K562 (cell line): ENCODE measurements around the gene PPP1R37. TPM values are rescaled to one million over a fixed set of nuclear protein-coding genes. Genes with fewer than 3 reads are reported as not detected.
A peak's percentile ranks its signal among the peaks of the same experiment; 100 is the strongest.

Source experiments
- CBFA2T3 ChIP-seq: fragments of 450-650 bp; IDR thresholded peaks from 2 replicates; pipeline ENCODE4 v1.6.1; 2017
- HDAC1 ChIP-seq, 2 experiments: fragments of 450-650 bp; IDR thresholded peaks; 2 replicates each; pipeline ENCODE4 v1.6.1; 2016 to 2017; ENCODE audit warnings: inconsistent platforms in 1 of 2, mild to moderate bottlenecking in 1 of 2, moderate library complexity in 1 of 2
- POLR2B ChIP-seq: fragments of 450-650 bp; IDR thresholded peaks from 2 replicates; pipeline ENCODE4 v1.6.1; 2018; ENCODE audit warnings: low read depth; ENCODE audit not compliant: partially characterized antibody
- TSC22D4 ChIP-seq: fragments of 450-650 bp; IDR thresholded peaks from 2 replicates; pipeline ENCODE4 v1.6.1; 2016; ENCODE audit warnings: missing genetic modification characterization, missing biosample characterization, control low read depth
- polyA plus RNA-seq, 8 experiments: library from polyadenylated mRNA; depleted of rRNA in 4 of 8; stranded (reverse) in 5 of 8; unstranded in 3 of 8; fragments of >200 nt; fragmentation: Nextera tagmentation in 2 of 8; fragmentation: Illumina TruSeq in 1 of 8; extraction: Ambion mirVana in 2 of 8; extraction: Trizol in 1 of 8; gene quantifications; 2 replicates each; pipeline versions ENCODE4 v1.2.1 to v1.2.3, GENCODE V29; 2011 to 2014; ENCODE audit warnings: inconsistent platforms in 1 of 8, missing spikeins in 1 of 8
- total RNA-seq, 7 experiments: library from RNA; depleted of rRNA in 6 of 7; stranded (reverse); fragments of >200 nt in 6 of 7; fragmentation: Illumina TruSeq in 2 of 7; extraction: Trizol in 2 of 7; gene quantifications; 2 replicates each; pipeline versions ENCODE4 v1.2.1 to v1.2.3, GENCODE V29; 2011 to 2021; ENCODE audit warnings: low replicate concordance in 1 of 7
- TF ChIP-seq, protein P1 (sequence below): fragments of 450-650 bp; IDR thresholded peaks from 2 replicates; pipeline ENCODE4 v1.6.1; 2016; ENCODE audit warnings: antibody characterized with exemption
- TF ChIP-seq, protein P2 (sequence below): fragments of 450-650 bp; formaldehyde crosslinking; IDR thresholded peaks from 2 replicates; pipeline ENCODE4 v1.4.0; 2022; ENCODE audit warnings: missing genetic modification characterization
- TF ChIP-seq, protein P3 (sequence below): sonication (generic); formaldehyde crosslinking; IDR thresholded peaks from 2 replicates; pipeline ENCODE4 v1.8.1; 2023; ENCODE audit warnings: mild to moderate bottlenecking, missing genetic modification reagents

PPP1R37 gene
- total and polyA plus RNA-seq, 9 of the 15 experiments (the other 6 are each of a cell fraction or from before 2014, with no cell fraction given): 0.04 to 20.3 (median 7.3) TPM

DNA sequence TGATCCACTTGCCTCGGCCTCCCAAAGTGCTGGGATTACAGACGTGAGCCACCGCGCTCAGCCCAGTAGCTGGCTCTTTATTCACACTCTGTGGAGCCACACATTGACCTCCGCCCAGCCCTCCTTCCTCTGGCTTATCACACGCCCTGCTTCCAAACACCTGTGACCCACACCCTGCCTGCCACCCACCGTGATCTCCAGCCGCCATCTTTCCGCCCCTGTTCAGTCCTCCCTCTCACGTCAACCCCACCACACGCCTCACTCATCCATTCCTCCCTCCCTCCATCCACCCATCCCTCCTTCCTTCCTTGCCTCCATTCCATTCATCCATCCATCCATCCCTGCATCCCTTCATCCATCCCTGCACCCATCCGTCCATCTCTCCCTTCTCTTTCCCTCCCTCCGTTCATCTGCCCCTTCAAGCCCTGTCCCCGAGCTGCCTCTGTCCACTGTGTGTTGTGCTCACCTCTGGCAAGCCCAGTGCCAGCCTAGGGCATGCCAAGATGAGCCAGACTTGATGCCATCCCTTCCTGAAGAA is 34.3 kb upstream of the PPP1R37 start (continued):
- TF ChIP-seq, protein P1, sequence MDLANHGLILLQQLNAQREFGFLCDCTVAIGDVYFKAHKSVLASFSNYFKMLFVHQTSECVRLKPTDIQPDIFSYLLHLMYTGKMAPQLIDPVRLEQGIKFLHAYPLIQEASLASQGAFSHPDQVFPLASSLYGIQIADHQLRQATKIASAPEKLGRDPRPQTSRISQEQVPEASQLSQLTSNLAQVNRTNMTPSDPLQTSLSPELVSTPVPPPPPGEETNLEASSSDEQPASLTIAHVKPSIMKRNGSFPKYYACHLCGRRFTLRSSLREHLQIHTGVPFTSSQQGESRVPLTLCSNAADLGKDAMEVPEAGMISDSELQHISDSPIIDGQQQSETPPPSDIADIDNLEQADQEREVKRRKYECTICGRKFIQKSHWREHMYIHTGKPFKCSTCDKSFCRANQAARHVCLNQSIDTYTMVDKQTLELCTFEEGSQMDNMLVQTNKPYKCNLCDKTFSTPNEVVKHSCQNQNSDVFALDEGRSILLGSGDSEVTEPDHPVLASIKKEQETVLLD: 0 out of 2 replicates have a peak, but pooled peaks have one; percentile 28
- TF ChIP-seq, protein P2, sequence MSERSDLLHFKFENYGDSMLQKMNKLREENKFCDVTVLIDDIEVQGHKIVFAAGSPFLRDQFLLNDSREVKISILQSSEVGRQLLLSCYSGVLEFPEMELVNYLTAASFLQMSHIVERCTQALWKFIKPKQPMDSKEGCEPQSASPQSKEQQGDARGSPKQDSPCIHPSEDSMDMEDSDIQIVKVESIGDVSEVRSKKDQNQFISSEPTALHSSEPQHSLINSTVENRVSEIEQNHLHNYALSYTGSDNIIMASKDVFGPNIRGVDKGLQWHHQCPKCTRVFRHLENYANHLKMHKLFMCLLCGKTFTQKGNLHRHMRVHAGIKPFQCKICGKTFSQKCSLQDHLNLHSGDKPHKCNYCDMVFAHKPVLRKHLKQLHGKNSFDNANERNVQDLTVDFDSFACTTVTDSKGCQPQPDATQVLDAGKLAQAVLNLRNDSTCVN: peak; percentile 81
- peak in 1 of 2 experiments; percentile 71; a peak in 2 of 4 replicates for TF ChIP-seq HDAC1 (IDR thresholded peaks at IDR 0.05)
- TF ChIP-seq, protein P3, sequence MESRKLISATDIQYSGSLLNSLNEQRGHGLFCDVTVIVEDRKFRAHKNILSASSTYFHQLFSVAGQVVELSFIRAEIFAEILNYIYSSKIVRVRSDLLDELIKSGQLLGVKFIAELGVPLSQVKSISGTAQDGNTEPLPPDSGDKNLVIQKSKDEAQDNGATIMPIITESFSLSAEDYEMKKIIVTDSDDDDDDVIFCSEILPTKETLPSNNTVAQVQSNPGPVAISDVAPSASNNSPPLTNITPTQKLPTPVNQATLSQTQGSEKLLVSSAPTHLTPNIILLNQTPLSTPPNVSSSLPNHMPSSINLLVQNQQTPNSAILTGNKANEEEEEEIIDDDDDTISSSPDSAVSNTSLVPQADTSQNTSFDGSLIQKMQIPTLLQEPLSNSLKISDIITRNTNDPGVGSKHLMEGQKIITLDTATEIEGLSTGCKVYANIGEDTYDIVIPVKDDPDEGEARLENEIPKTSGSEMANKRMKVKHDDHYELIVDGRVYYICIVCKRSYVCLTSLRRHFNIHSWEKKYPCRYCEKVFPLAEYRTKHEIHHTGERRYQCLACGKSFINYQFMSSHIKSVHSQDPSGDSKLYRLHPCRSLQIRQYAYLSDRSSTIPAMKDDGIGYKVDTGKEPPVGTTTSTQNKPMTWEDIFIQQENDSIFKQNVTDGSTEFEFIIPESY (CRISPR knock-in tag): peak; percentile 72
- TF ChIP-seq POLR2B: peak; percentile 43
- peak; percentile 84; the same call in 1 of the 2 replicates for TF ChIP-seq TSC22D4 (tag)
- TF ChIP-seq CBFA2T3: peak; percentile 43
- TF ChIP-seq, all 486 proteins: peak for 20
